ENCODE data around the gene HNRNPA1L2.
A peak's percentile ranks its signal among the peaks of the same experiment; 100 is the strongest.
"Not testable (repeated sequence)": the region's sequence is repeated elsewhere in the genome, so short reads cannot be mapped to it uniquely, and the experiment has no call there.

HNRNPA1L2 gene

GRCh38 chr13:52608184-52608583, 34.0 kb upstream of the HNRNPA1L2 start:
- H3K36me3 ChIP-seq (ENCODE audit: control insufficient read depth in 2 of 2, insufficient read depth in 2 of 2, low read length in 2 of 2); H3K9ac ChIP-seq (ENCODE audit: low read length in 2 of 2); H3K27ac ChIP-seq (ENCODE audit: low read length); H3K4me3 ChIP-seq (ENCODE audit: low read length in 2 of 2); H3K27me3 ChIP-seq (ENCODE audit: control insufficient read depth in 1 of 2, insufficient read depth in 2 of 2, low read length in 2 of 2); H3K4me1 ChIP-seq (ENCODE audit: control insufficient read depth, insufficient read depth, low read length); H3K9me3 ChIP-seq (ENCODE audit: control insufficient read depth in 2 of 2, low read length in 2 of 2): not testable (repeated sequence)

- not testable (repeated sequence) for H3K27me3 ChIP-seq (ENCODE audit: control insufficient read depth in 1 of 2, insufficient read depth in 2 of 2, low read length in 2 of 2); H3K36me3 ChIP-seq (ENCODE audit: control insufficient read depth in 2 of 2, insufficient read depth in 2 of 2, low read length in 2 of 2); H3K9ac ChIP-seq (ENCODE audit: low read length in 2 of 2); H3K9me3 ChIP-seq (ENCODE audit: control insufficient read depth in 2 of 2, low read length in 2 of 2); H3K4me1 ChIP-seq (ENCODE audit: control insufficient read depth, insufficient read depth, low read length); H3K27ac ChIP-seq (ENCODE audit: low read length); H3K4me3 ChIP-seq (ENCODE audit: low read length in 2 of 2)
Observed at GRCh38 chr13:52609013-52609606, 33.1 kb upstream of the HNRNPA1L2 start.

GRCh38 chr13:52610158-52610557, 32.1 kb upstream of the HNRNPA1L2 start:
- H3K9ac ChIP-seq (ENCODE audit: low read length in 2 of 2); H3K36me3 ChIP-seq (ENCODE audit: control insufficient read depth in 2 of 2, insufficient read depth in 2 of 2, low read length in 2 of 2); H3K27ac ChIP-seq (ENCODE audit: low read length); H3K27me3 ChIP-seq (ENCODE audit: control insufficient read depth in 1 of 2, insufficient read depth in 2 of 2, low read length in 2 of 2); H3K9me3 ChIP-seq (ENCODE audit: control insufficient read depth in 2 of 2, low read length in 2 of 2); H3K4me3 ChIP-seq (ENCODE audit: low read length in 2 of 2); H3K4me1 ChIP-seq (ENCODE audit: control insufficient read depth, insufficient read depth, low read length): not testable (repeated sequence)

GRCh38 chr13:52615134-52615801, 27.0 kb upstream of the HNRNPA1L2 start:
- Histone ChIP-seq H3K9me3 (ENCODE audit: control insufficient read depth in 2 of 2, low read length in 2 of 2) (no peaks in the 10 kb centered on the region), H3K27ac (ENCODE audit: low read length) (no peak overlapping the region), H3K9ac (ENCODE audit: low read length in 2 of 2) (no peak overlapping the region), H3K36me3 (ENCODE audit: control insufficient read depth in 2 of 2, insufficient read depth in 2 of 2, low read length in 2 of 2) (no peaks in the 10 kb centered on the region), H3K4me1 (ENCODE audit: control insufficient read depth, insufficient read depth, low read length) (peaks cover 6% of the 10 kb centered on the region), H3K27me3 (ENCODE audit: control insufficient read depth in 1 of 2, insufficient read depth in 2 of 2, low read length in 2 of 2) (no peaks in the 10 kb centered on the region), H3K4me3 (ENCODE audit: low read length in 2 of 2) (no peak overlapping the region)

GRCh38 chr13:52615812-52616211, 26.4 kb upstream of the HNRNPA1L2 start:
- no peaks in the 10 kb centered on the region for H3K36me3 ChIP-seq (ENCODE audit: control insufficient read depth in 2 of 2, insufficient read depth in 2 of 2, low read length in 2 of 2)
- H3K9me3 ChIP-seq (ENCODE audit: control insufficient read depth in 2 of 2, low read length in 2 of 2), result no peaks in the 10 kb centered on the region
- peaks cover 6% of the 10 kb centered on the region for H3K4me1 ChIP-seq (ENCODE audit: control insufficient read depth, insufficient read depth, low read length)
- H3K27ac ChIP-seq (ENCODE audit: low read length), result no peak overlapping the region
- H3K9ac ChIP-seq (ENCODE audit: low read length in 2 of 2), result no peak overlapping the region
- H3K4me3 ChIP-seq (ENCODE audit: low read length in 2 of 2), result no peak overlapping the region
- no peaks in the 10 kb centered on the region for H3K27me3 ChIP-seq (ENCODE audit: control insufficient read depth in 1 of 2, insufficient read depth in 2 of 2, low read length in 2 of 2)

- no peaks in the 10 kb centered on the region for H3K9me3 ChIP-seq (ENCODE audit: control insufficient read depth in 2 of 2, low read length in 2 of 2)
- H3K9ac ChIP-seq (ENCODE audit: low read length in 2 of 2), result peak overlapping the region; percentile 58 to 84
- H3K4me1 ChIP-seq (ENCODE audit: control insufficient read depth, insufficient read depth, low read length), result peaks cover 6% of the 10 kb centered on the region
- no peaks in the 10 kb centered on the region for H3K36me3 ChIP-seq (ENCODE audit: control insufficient read depth in 2 of 2, insufficient read depth in 2 of 2, low read length in 2 of 2)
- H3K4me3 ChIP-seq (ENCODE audit: low read length in 2 of 2), result peak overlapping the region; percentile 87 to 91
- no peaks in the 10 kb centered on the region for H3K27me3 ChIP-seq (ENCODE audit: control insufficient read depth in 1 of 2, insufficient read depth in 2 of 2, low read length in 2 of 2)
- peak overlapping the region; percentile 75 for H3K27ac ChIP-seq (ENCODE audit: low read length)
Observed at GRCh38 chr13:52617070-52618060, 24.9 kb upstream of the HNRNPA1L2 start.

GRCh38 chr13:52631083-52631690, 11.0 kb upstream of the HNRNPA1L2 start:
- not testable (repeated sequence) for H3K9me3 ChIP-seq (ENCODE audit: control insufficient read depth in 2 of 2, low read length in 2 of 2); H3K27me3 ChIP-seq (ENCODE audit: control insufficient read depth in 1 of 2, insufficient read depth in 2 of 2, low read length in 2 of 2); H3K4me3 ChIP-seq (ENCODE audit: low read length in 2 of 2); H3K9ac ChIP-seq (ENCODE audit: low read length in 2 of 2); H3K27ac ChIP-seq (ENCODE audit: low read length); H3K4me1 ChIP-seq (ENCODE audit: control insufficient read depth, insufficient read depth, low read length)
- H3K36me3 ChIP-seq (ENCODE audit: control insufficient read depth in 2 of 2, insufficient read depth in 2 of 2, low read length in 2 of 2), result peaks cover 10 to 18% of the 10 kb centered on the region in 2 donors

- H3K36me3 ChIP-seq (ENCODE audit: control insufficient read depth in 2 of 2, insufficient read depth in 2 of 2, low read length in 2 of 2), result peaks cover 8 to 10% of the 10 kb centered on the region in 2 donors
- no peaks in the 10 kb centered on the region for H3K9me3 ChIP-seq (ENCODE audit: control insufficient read depth in 2 of 2, low read length in 2 of 2)
- no peaks in the 10 kb centered on the region for H3K27me3 ChIP-seq (ENCODE audit: control insufficient read depth in 1 of 2, insufficient read depth in 2 of 2, low read length in 2 of 2)
- no peak overlapping the region for H3K9ac ChIP-seq (ENCODE audit: low read length in 2 of 2)
- H3K27ac ChIP-seq (ENCODE audit: low read length), result no peak overlapping the region
- H3K4me3 ChIP-seq (ENCODE audit: low read length in 2 of 2), result no peak overlapping the region
- no peaks in the 10 kb centered on the region for H3K4me1 ChIP-seq (ENCODE audit: control insufficient read depth, insufficient read depth, low read length)
Observed at GRCh38 chr13:52638666-52639328, 3.4 kb upstream of the HNRNPA1L2 start.

- Histone ChIP-seq H3K36me3 (ENCODE audit: control insufficient read depth in 2 of 2, insufficient read depth in 2 of 2, low read length in 2 of 2) (peaks cover 9 to 10% of the 10 kb centered on the region in 2 donors), H3K27me3 (ENCODE audit: control insufficient read depth in 1 of 2, insufficient read depth in 2 of 2, low read length in 2 of 2) (no peaks in the 10 kb centered on the region)
Observed at GRCh38 chr13:52644108-52644507, 1.9 kb downstream of the HNRNPA1L2 start.

GRCh38 chr13:52646967-52647366, 4.7 kb downstream of the HNRNPA1L2 start:
- Histone ChIP-seq H3K4me1 (ENCODE audit: control insufficient read depth, insufficient read depth, low read length) (no peaks in the 10 kb centered on the region), H3K4me3 (ENCODE audit: low read length in 2 of 2) (no peak overlapping the region), H3K27me3 (ENCODE audit: control insufficient read depth in 1 of 2, insufficient read depth in 2 of 2, low read length in 2 of 2) (no peaks in the 10 kb centered on the region), H3K9me3 (ENCODE audit: control insufficient read depth in 2 of 2, low read length in 2 of 2) (no peaks in the 10 kb centered on the region), H3K36me3 (ENCODE audit: control insufficient read depth in 2 of 2, insufficient read depth in 2 of 2, low read length in 2 of 2) (peaks cover 5 to 10% of the 10 kb centered on the region in 2 donors), H3K9ac (ENCODE audit: low read length in 2 of 2) (no peak overlapping the region), H3K27ac (ENCODE audit: low read length) (no peak overlapping the region)

More at GRCh38 chr13:52644108-52644507, 1.9 kb downstream of the HNRNPA1L2 start:
- Histone ChIP-seq H3K4me3 (ENCODE audit: low read length in 2 of 2) (no peak overlapping the region), H3K4me1 (ENCODE audit: control insufficient read depth, insufficient read depth, low read length) (no peaks in the 10 kb centered on the region), H3K27ac (ENCODE audit: low read length) (no peak overlapping the region), H3K9ac (ENCODE audit: low read length in 2 of 2) (no peak overlapping the region), H3K9me3 (ENCODE audit: control insufficient read depth in 2 of 2, low read length in 2 of 2) (no peaks in the 10 kb centered on the region)

All from stomach smooth muscle (tissue), 2 donors.